IPS-18c (cell line): Measurements from ENCODE around the gene MAP1LC3B.
"Not testable (repeated sequence)": the region's sequence is repeated elsewhere in the genome, so short reads cannot be mapped to it uniquely, and the experiment has no call there.

Experiments used
- H3K4me3 ChIP-seq: 2 replicates; pipeline ENCODE4 v1.7.0; 2013; ENCODE audit warnings: low read depth, mild to moderate bottlenecking, low read length, moderate library complexity; ENCODE audit not compliant: insufficient read depth
- H3K9me3 ChIP-seq: one replicate; pipeline ENCODE4 v1.6.1; 2013; ENCODE audit warnings: mild to moderate bottlenecking, low read length, moderate library complexity; ENCODE audit not compliant: control insufficient read depth, insufficient read depth

Gene MAP1LC3B

GRCh38 chr16:87356491-87356853 is 35.7 kb upstream of the MAP1LC3B start:
- Histone ChIP-seq H3K4me3 (no peak overlapping the region), H3K9me3 (peaks cover 4% of the 10 kb centered on the region)

GRCh38 chr16:87358250-87358649 is 33.9 kb upstream of the MAP1LC3B start:
- H3K9me3 ChIP-seq: peaks cover 4% of the 10 kb centered on the region
- H3K4me3 ChIP-seq: no peak overlapping the region

GRCh38 chr16:87358696-87359095 is 33.4 kb upstream of the MAP1LC3B start:
- H3K9me3 ChIP-seq: peaks cover 4% of the 10 kb centered on the region
- no peak overlapping the region for H3K4me3 ChIP-seq

GRCh38 chr16:87359121-87359520 is 33.0 kb upstream of the MAP1LC3B start:
- peaks cover 4% of the 10 kb centered on the region for H3K9me3 ChIP-seq

GRCh38 chr16:87360862-87361610 is 31.1 kb upstream of the MAP1LC3B start:
- Histone ChIP-seq H3K9me3 (peaks cover 4% of the 10 kb centered on the region), H3K4me3 (no peak overlapping the region)

More at GRCh38 chr16:87359121-87359520, 33.0 kb upstream of the MAP1LC3B start:
- H3K4me3 ChIP-seq: no peak overlapping the region

GRCh38 chr16:87361916-87362619 is 30.1 kb upstream of the MAP1LC3B start:
- Histone ChIP-seq H3K9me3 (peaks cover 4% of the 10 kb centered on the region), H3K4me3 (no peak overlapping the region)

GRCh38 chr16:87362828-87363559 is 29.1 kb upstream of the MAP1LC3B start:
- H3K9me3 ChIP-seq, H3K4me3 ChIP-seq: not testable (repeated sequence)

GRCh38 chr16:87363771-87364455 is 28.2 kb upstream of the MAP1LC3B start:
- Histone ChIP-seq H3K9me3 (peaks cover 4% of the 10 kb centered on the region), H3K4me3 (no peak overlapping the region)

GRCh38 chr16:87365021-87365713 is 27.0 kb upstream of the MAP1LC3B start:
- H3K4me3 ChIP-seq: no peak overlapping the region
- peaks cover 4% of the 10 kb centered on the region for H3K9me3 ChIP-seq

GRCh38 chr16:87366288-87366687 is 25.8 kb upstream of the MAP1LC3B start:
- Histone ChIP-seq H3K9me3 (peaks cover under 1% of the 10 kb centered on the region), H3K4me3 (no peak overlapping the region)

- no peak overlapping the region for H3K4me3 ChIP-seq
- no peaks in the 10 kb centered on the region for H3K9me3 ChIP-seq
These were observed 25.2 kb upstream of the MAP1LC3B start for GRCh38 chr16:87366930-87367329.

- no peak overlapping the region for H3K4me3 ChIP-seq
- H3K9me3 ChIP-seq: no peaks in the 10 kb centered on the region
These were observed 24.6 kb upstream of the MAP1LC3B start for GRCh38 chr16:87367529-87367928.

- H3K9me3 ChIP-seq: no peaks in the 10 kb centered on the region
- H3K4me3 ChIP-seq: no peak overlapping the region
These were observed 23.9 kb upstream of the MAP1LC3B start for GRCh38 chr16:87368029-87368770.

GRCh38 chr16:87369117-87369765 is 22.9 kb upstream of the MAP1LC3B start:
- H3K9me3 ChIP-seq: peaks cover under 1% of the 10 kb centered on the region

GRCh38 chr16:87369796-87370719 is 22.1 kb upstream of the MAP1LC3B start:
- H3K9me3 ChIP-seq: peaks cover 2% of the 10 kb centered on the region
- no peak overlapping the region for H3K4me3 ChIP-seq

More at GRCh38 chr16:87369117-87369765, 22.9 kb upstream of the MAP1LC3B start:
- no peak overlapping the region for H3K4me3 ChIP-seq
